BLaER1 treated with 17β-estradiol and CSF1 and Interleukin-3, amounts not matched to agents 10 nM and 100 nM (cell line): ENCODE data around the gene FADD.

ENCODE experiments used
- H3K27ac ChIP-seq, 11 experiments: shearing (Covaris generic); formaldehyde crosslinking; 2 replicates each; pipeline ENCODE4 v1.8.1; 2022
- H3K27me3 ChIP-seq, 11 experiments: shearing (Covaris generic); formaldehyde crosslinking; 2 replicates each; pipeline ENCODE4 v1.8.1; 2022
- H3K36me3 ChIP-seq, 11 experiments: shearing (Covaris generic); formaldehyde crosslinking; 2 replicates each; pipeline ENCODE4 v1.8.1; 2022
- H3K4me1 ChIP-seq, 10 experiments: shearing (Covaris generic); formaldehyde crosslinking; 2 replicates each; pipeline ENCODE4 v1.8.1; 2022
- H3K4me2 ChIP-seq, 11 experiments: shearing (Covaris generic); formaldehyde crosslinking; 2 replicates each; pipeline ENCODE4 v1.8.1; 2022
- H3K4me3 ChIP-seq, 10 experiments: shearing (Covaris generic); formaldehyde crosslinking; 2 replicates each; pipeline ENCODE4 v1.8.1; 2022
- H3K9ac ChIP-seq, 11 experiments: shearing (Covaris generic); formaldehyde crosslinking; 2 replicates each; pipeline ENCODE4 v1.8.1; 2022
- H3K9me3 ChIP-seq, 11 experiments: shearing (Covaris generic); formaldehyde crosslinking; replicated peaks in 1 of 11; 2 replicates each; pipeline ENCODE4 v1.8.1; 2022
- H4K20me1 ChIP-seq, 11 experiments: shearing (Covaris generic); formaldehyde crosslinking; 2 replicates each; pipeline ENCODE4 v1.8.1; 2022
- Cebpa-rat ChIP-seq, 11 experiments: shearing (Covaris generic); IDR thresholded peaks; 2 replicates each; pipeline ENCODE4 v1.8.1; 2022

FADD gene

DNA sequence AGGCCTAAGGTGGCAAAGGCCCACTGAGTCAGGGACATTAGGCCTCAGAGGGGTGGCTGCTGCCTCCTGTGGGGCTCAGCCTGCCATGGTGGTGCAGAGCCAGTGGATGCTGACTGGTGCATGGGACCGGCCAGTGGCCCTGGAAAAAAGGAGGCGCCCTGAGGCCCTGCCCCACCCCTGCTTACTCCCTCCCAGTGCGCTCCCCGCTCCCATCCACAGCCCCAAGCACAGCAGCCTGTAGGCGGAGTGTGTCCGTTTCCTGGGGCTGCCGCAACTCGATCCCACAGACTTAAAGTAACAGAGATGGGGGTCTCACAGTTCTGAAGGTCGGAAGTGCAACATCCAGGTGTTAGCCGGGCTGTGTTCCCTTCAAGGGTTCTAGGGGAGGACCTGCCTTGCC is 38.4 kb upstream of the FADD start:
- H3K4me1 ChIP-seq = peaks cover 0 to 34% (median 26%) of the 10 kb centered on the region in 10 experiments; a peak in 18 of 20 replicates
- H3K9me3 ChIP-seq = no peaks in the 10 kb centered on the region

DNA sequence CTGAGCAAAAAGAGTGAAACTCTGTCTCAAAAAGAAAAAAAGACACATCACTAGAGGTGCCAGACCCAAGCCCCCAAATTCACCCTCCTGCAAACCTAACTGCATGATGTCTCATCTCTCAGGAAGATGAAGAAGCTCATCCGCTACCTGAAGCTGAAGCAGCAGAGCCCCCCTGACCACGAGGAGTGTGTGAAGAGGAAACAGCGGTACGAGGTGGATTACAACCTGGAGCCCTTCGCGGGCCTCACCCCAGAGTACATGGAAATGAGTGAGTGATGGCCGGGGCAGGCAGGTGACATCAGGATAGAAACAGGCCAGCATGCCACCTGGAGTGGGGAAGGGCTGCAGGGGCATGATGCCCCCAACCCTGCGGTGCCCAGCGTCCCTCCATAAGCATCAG is 36.0 kb upstream of the FADD start:
- no peak for TF ChIP-seq Cebpa-rat (IDR thresholded peaks at IDR 0.05)
- H3K36me3 ChIP-seq = no peaks in the 10 kb centered on the region
- no peak overlapping the region for H3K9ac ChIP-seq
- H3K27me3 ChIP-seq = no peaks in the 10 kb centered on the region
- peaks cover 0 to 30% (median 23%) of the 10 kb centered on the region in 10 experiments; a peak in 18 of 20 replicates for H3K4me1 ChIP-seq
- H3K4me3 ChIP-seq = no peak overlapping the region
- H4K20me1 ChIP-seq = no peaks in the 10 kb centered on the region
- peak overlapping the region in 2 of 11 experiments; percentile 7 to 32; a peak in 2 of 22 replicates for H3K4me2 ChIP-seq
- no peak overlapping the region for H3K27ac ChIP-seq
- no peaks in the 10 kb centered on the region for H3K9me3 ChIP-seq

More for the DNA sequence above, 38.4 kb upstream of the FADD start:
- Histone ChIP-seq H3K9ac (no peak overlapping the region), H3K27ac (no peak overlapping the region), H3K27me3 (no peaks in the 10 kb centered on the region), H4K20me1 (no peaks in the 10 kb centered on the region), H3K36me3 (no peaks in the 10 kb centered on the region), H3K4me3 (no peak overlapping the region), H3K4me2 (no peak overlapping the region)
- TF ChIP-seq Cebpa-rat (IDR thresholded peaks at IDR 0.05) = no peak

DNA sequence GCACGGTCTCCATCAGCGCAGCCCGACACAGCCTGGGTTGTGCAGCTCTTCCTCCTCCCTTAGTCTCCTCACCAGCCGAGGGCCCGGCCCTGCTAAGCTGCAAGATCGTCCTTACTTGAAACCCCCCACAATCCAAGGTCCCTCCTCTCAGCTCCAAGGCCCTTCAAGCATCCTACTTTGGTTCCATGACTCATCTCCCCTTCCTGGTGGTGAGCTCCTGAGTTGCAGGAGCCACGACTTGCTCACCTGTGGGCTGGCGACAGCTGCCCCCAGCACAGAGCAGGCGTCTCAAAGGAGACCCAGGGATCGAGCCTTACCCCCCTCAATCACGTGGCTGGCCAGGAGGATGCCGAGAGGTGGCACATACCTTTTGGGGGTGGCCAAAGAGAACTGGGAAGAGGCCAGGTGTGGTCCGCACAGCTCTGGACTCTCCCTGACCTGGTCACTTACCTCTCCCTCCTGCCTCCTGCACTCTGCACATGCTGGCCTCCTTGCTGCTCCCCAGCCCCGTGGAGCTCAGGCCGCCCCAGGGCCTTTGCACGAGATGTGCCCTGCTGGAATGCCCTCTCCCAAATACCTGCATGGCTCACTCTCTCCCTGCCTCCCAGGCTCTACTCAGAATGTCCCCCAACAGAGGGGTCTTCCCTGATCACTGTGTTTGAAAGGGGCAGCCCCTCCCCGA is 35.2 kb upstream of the FADD start:
- TF ChIP-seq Cebpa-rat (IDR thresholded peaks at IDR 0.05) = no peak
- peak overlapping the region in 1 of 11 experiments; percentile 8; a peak in 2 of 22 replicates for H3K4me2 ChIP-seq
- no peak overlapping the region for H3K4me3 ChIP-seq
- H3K9me3 ChIP-seq = no peaks in the 10 kb centered on the region
- no peaks in the 10 kb centered on the region for H3K27me3 ChIP-seq
- H4K20me1 ChIP-seq = no peaks in the 10 kb centered on the region
- no peak overlapping the region for H3K27ac ChIP-seq
- H3K36me3 ChIP-seq = no peaks in the 10 kb centered on the region
- H3K4me1 ChIP-seq = peaks cover 0 to 29% (median 22%) of the 10 kb centered on the region in 10 experiments; a peak in 18 of 20 replicates
- H3K9ac ChIP-seq = no peak overlapping the region

DNA sequence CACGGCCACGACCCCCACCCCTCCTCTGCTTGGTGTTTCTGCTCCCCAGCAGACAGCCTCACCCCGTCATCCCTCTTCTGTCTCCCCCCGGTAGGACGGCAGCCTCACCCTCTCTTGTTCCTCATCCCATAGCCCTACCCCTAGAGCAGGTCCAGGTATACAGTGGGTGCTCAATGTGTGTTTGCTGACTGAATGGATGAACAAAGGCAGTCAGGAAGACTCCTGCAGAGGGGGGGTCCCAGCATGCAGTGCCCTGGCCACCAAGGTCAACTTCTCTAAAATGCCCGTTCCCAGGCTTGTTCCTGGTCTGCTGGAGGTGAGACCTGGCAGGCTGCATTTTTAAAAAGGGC is 34.7 kb upstream of the FADD start:
- TF ChIP-seq Cebpa-rat (IDR thresholded peaks at IDR 0.05) = no peak
- Histone ChIP-seq H3K4me1 (peaks cover 0 to 29% (median 21%) of the 10 kb centered on the region in 10 experiments; a peak in 18 of 20 replicates), H3K36me3 (no peaks in the 10 kb centered on the region)

DNA sequence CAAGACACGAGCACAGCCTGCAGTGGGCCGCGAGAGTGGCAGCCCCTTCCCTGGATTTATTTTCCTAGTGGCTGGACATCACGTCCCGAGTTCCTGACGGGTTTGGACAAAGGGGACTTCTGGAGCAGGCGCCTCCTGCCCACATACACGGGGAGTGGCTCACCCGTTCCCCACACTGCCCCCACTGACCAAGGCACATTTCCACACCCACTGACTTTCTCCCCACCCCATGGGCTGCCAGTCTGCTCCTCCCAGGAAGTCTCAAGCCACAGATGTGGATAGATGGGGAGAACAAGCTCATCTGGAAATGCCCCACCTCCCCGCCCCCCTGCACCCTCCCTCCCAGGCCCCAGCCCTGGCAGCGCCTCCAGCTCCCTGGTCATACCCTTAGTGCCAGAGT is 34.0 kb upstream of the FADD start:
- Histone ChIP-seq H3K27me3 (no peaks in the 10 kb centered on the region), H3K9me3 (no peaks in the 10 kb centered on the region), H3K9ac (no peak overlapping the region; a peak in 1 of 22 replicates), H3K4me2 (peak overlapping the region in 10 of 11 experiments; percentile 15 to 72 (median 53); a peak in 18 of 22 replicates), H3K4me3 (no peak overlapping the region), H4K20me1 (no peaks in the 10 kb centered on the region), H3K4me1 (peaks cover 0 to 29% (median 21%) of the 10 kb centered on the region in 10 experiments; a peak in 18 of 20 replicates), H3K27ac (no peak overlapping the region), H3K36me3 (no peaks in the 10 kb centered on the region)
- TF ChIP-seq Cebpa-rat (IDR thresholded peaks at IDR 0.05) = no peak

More for the DNA sequence above, 34.7 kb upstream of the FADD start:
- H3K4me2 ChIP-seq = peak overlapping the region in 1 of 11 experiments; percentile 62; a peak in 1 of 22 replicates
- no peaks in the 10 kb centered on the region for H3K9me3 ChIP-seq
- no peak overlapping the region for H3K9ac ChIP-seq
- no peaks in the 10 kb centered on the region for H3K27me3 ChIP-seq
- H4K20me1 ChIP-seq = no peaks in the 10 kb centered on the region
- H3K27ac ChIP-seq = no peak overlapping the region
- no peak overlapping the region for H3K4me3 ChIP-seq

DNA sequence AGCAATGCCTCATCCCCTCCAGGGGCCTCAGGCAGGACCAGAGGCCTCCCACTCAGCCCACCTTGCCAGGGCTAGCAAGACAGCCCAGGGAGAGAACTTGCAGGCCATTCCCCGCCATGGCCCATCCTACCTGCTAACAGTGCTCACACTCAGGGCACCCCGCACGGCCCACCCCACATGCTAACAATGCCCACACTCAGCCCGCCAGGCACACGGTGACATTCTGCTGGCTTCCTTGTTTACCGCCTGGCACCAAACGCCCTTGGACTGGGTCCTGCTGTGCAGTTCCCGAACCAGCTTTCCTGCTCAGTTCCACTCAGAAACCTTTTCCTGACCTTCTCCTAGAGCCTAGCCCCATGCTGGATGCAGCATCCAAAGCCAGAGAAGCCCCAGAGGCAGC is 33.5 kb upstream of the FADD start:
- Histone ChIP-seq H3K4me1 (peaks cover 1 to 34% (median 25%) of the 10 kb centered on the region in 10 experiments; a peak in 18 of 20 replicates), H3K9me3 (no peaks in the 10 kb centered on the region), H3K4me2 (peak overlapping the region in 9 of 11 experiments; percentile 26 to 72 (median 52); a peak in 16 of 22 replicates), H3K9ac (no peak overlapping the region), H4K20me1 (no peaks in the 10 kb centered on the region), H3K27me3 (no peaks in the 10 kb centered on the region), H3K36me3 (no peaks in the 10 kb centered on the region), H3K4me3 (no peak overlapping the region), H3K27ac (no peak overlapping the region)
- TF ChIP-seq Cebpa-rat (IDR thresholded peaks at IDR 0.05) = no peak

DNA sequence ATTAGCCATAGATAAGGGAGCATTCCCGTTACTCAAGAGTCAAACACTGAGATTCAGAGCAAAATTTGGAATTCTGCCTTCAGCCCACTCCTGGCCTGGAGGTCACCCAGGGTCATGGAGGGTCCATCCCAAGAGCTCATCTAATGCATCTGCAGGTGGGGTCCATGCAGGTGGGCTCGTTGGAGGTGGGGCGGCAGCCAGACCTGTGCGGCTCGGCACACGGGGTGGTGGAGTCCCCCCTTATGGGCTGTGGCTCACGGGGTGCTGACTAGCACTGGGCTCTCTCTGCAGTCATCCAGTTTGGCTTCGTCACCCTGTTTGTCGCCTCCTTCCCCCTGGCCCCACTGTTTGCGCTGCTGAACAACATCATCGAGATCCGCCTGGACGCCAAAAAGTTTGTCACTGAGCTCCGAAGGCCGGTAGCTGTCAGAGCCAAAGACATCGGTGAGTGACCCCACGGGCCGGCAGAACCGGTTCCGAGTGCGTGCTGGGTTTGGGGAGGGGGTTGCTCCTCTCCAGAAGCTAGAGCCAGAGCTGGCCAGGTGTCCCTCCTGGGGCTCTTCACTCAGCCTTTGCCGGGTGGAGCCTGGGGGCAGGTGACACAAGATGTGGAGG is 32.4 kb upstream of the FADD start:
- Histone ChIP-seq H3K27ac (no peak overlapping the region), H3K4me3 (no peak overlapping the region), H3K4me2 (no peak overlapping the region), H3K36me3 (no peaks in the 10 kb centered on the region), H3K4me1 (peaks cover 12 to 45% (median 36%) of the 10 kb centered on the region in 10 experiments), H4K20me1 (no peaks in the 10 kb centered on the region), H3K9me3 (no peaks in the 10 kb centered on the region), H3K27me3 (no peaks in the 10 kb centered on the region), H3K9ac (no peak overlapping the region)
- TF ChIP-seq Cebpa-rat (IDR thresholded peaks at IDR 0.05) = no peak

DNA sequence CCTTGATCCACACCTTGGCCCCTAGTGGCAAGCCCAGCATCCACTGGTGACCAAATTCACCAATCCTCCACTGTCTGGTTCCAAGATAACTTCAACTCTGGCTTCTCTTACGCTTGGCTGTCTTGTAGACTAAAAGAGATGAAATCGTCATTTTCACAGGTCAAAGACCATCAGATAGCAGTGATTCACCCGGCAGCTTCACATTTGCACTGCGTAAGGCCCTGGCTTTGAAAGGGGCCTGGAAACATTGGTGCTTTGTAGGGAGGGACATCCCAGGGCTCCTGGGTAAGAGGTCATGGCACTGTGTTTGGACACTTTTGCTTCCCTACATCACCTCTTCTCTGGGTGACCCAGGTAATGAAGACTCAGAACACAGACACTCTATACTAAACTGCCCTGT is 30.1 kb upstream of the FADD start:
- H3K27me3 ChIP-seq = no peaks in the 10 kb centered on the region
- TF ChIP-seq Cebpa-rat (IDR thresholded peaks at IDR 0.05) = no peak
- no peaks in the 10 kb centered on the region for H4K20me1 ChIP-seq
- no peak overlapping the region for H3K9ac ChIP-seq
- no peaks in the 10 kb centered on the region for H3K36me3 ChIP-seq
- no peak overlapping the region for H3K4me3 ChIP-seq
- no peaks in the 10 kb centered on the region for H3K9me3 ChIP-seq
- no peak overlapping the region for H3K4me2 ChIP-seq
- peaks cover 12 to 34% (median 30%) of the 10 kb centered on the region in 10 experiments for H3K4me1 ChIP-seq
- H3K27ac ChIP-seq = no peak overlapping the region

DNA sequence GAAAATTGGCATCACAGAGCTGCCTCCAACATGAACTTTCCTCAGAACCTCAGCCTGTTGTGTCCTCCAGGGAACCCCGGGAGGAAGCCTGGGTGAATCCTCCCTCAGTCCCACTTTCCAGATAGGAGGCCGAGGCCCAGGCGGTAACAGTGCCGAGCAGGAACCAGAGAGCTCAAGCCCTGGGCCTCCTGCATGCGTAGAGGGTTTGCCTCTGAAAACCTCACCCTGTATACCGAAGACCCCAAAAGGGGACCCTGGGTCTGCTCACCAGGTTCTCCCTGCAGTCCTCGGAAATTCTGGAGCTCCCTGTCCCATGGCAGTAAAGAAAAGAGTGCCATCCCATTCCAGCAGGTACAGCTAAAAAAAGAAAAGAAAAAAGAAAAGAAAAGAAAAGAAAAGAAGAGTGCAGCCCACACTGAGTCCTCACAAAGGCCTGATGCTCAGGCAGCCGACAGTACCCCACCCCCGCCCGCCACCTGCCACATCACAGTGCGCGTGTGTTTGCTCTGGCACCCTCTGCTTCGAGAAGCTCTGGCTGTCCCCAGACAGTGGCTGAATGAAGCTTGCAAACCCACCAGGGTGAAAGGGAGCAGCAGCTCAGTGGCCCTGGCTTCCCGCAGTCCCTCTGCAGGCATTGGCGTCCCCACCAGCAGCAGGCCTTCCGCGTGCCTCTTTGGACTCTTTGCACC is 28.4 kb upstream of the FADD start:
- Histone ChIP-seq H3K27ac (peak overlapping the region in 8 of 11 experiments; percentile 36 to 64 (median 50); a peak in 12 of 22 replicates), H4K20me1 (no peaks in the 10 kb centered on the region), H3K4me2 (peak overlapping the region; percentile 49 to 84 (median 71)), H3K27me3 (no peaks in the 10 kb centered on the region), H3K4me3 (no peak overlapping the region), H3K4me1 (peaks cover 11 to 24% (median 20%) of the 10 kb centered on the region in 10 experiments), H3K9me3 (no peaks in the 10 kb centered on the region), H3K36me3 (no peaks in the 10 kb centered on the region), H3K9ac (peak overlapping the region in 4 of 11 experiments; percentile 16 to 48 (median 26); a peak in 6 of 22 replicates)
- no peak for TF ChIP-seq Cebpa-rat (IDR thresholded peaks at IDR 0.05)
